HG02623 (cell line): Measurements from ENCODE around the gene DPT.

Experiments used
- ATAC-seq: cut with Tn5 transposase; IDR thresholded peaks from one replicate; pipeline ENCODE4 v1.9.1; 2021; ENCODE audit warnings: moderate library complexity; ENCODE audit not compliant: unreplicated experiment

Gene DPT

GRCh38 chr1:168736520-168736919 is 7.5 kb upstream of the DPT start:
- ATAC-seq: no peak

- no peak for ATAC-seq
Measured at GRCh38 chr1:168735974-168736373, 7.0 kb upstream of the DPT start.

GRCh38 chr1:168734946-168735345 is 5.9 kb upstream of the DPT start:
- ATAC-seq: no peak

- no peak for ATAC-seq
Measured at GRCh38 chr1:168734271-168734670, 5.3 kb upstream of the DPT start.

GRCh38 chr1:168733241-168733640 is 4.2 kb upstream of the DPT start:
- no peak for ATAC-seq

- no peak for ATAC-seq
Measured at GRCh38 chr1:168732736-168733135, 3.7 kb upstream of the DPT start.

GRCh38 chr1:168731244-168731953 is 2.4 kb upstream of the DPT start:
- no peak for ATAC-seq

GRCh38 chr1:168729405-168729802 is 398 bp upstream of the DPT start:
- ATAC-seq: no peak

- ATAC-seq: no peak
Measured at GRCh38 chr1:168726719-168727118, 2.3 kb downstream of the DPT start.

- ATAC-seq: no peak
Measured at GRCh38 chr1:168726281-168726680, 2.7 kb downstream of the DPT start.

- no peak for ATAC-seq
Measured at GRCh38 chr1:168725831-168726230, 3.2 kb downstream of the DPT start.

- no peak for ATAC-seq
Measured at GRCh38 chr1:168725060-168725459, 3.9 kb downstream of the DPT start.

- no peak for ATAC-seq
Measured at GRCh38 chr1:168723000-168723399, 6.0 kb downstream of the DPT start.

GRCh38 chr1:168720839-168721238 is 8.2 kb downstream of the DPT start:
- no peak for ATAC-seq

GRCh38 chr1:168719306-168720111 is 9.5 kb downstream of the DPT start:
- ATAC-seq: no peak

- ATAC-seq: no peak
Measured at GRCh38 chr1:168717906-168718891, 10.8 kb downstream of the DPT start.

- ATAC-seq: no peak
Measured at GRCh38 chr1:168714012-168714411, 15.0 kb downstream of the DPT start.

GRCh38 chr1:168709405-168710363 is 19.3 kb downstream of the DPT start:
- no peak for ATAC-seq

- ATAC-seq: no peak
Measured at GRCh38 chr1:168708698-168709404, 20.2 kb downstream of the DPT start.
